ENCODE results near the gene TRAPPC3.

TRAPPC3 gene

DNA sequence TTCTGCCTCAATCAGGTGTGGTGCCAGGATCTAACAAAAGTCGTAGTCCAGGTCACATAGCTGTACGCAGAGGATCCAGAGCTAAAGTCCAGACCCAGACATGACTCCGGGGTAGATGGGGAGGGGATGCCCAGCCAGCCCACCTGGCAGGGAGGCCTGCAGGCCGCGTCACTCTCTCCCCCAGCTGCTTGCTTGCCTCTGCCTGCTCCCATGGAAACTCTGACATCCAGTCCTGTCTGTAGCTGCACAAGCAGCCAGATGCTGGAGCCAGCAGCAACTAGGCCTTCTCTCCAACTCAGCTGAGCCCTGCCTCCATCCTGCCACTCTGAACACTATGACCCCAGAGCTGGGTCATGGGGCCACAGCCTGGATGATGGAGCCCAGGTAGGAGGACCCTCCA is 32.4 kb downstream of the TRAPPC3 start:
- no peak overlapping the region for H3K4me3 ChIP-seq (replicated peaks; ENCODE audit: low read depth, low read length)
- TF ChIP-seq, protein P1, sequence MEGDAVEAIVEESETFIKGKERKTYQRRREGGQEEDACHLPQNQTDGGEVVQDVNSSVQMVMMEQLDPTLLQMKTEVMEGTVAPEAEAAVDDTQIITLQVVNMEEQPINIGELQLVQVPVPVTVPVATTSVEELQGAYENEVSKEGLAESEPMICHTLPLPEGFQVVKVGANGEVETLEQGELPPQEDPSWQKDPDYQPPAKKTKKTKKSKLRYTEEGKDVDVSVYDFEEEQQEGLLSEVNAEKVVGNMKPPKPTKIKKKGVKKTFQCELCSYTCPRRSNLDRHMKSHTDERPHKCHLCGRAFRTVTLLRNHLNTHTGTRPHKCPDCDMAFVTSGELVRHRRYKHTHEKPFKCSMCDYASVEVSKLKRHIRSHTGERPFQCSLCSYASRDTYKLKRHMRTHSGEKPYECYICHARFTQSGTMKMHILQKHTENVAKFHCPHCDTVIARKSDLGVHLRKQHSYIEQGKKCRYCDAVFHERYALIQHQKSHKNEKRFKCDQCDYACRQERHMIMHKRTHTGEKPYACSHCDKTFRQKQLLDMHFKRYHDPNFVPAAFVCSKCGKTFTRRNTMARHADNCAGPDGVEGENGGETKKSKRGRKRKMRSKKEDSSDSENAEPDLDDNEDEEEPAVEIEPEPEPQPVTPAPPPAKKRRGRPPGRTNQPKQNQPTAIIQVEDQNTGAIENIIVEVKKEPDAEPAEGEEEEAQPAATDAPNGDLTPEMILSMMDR (IDR thresholded peaks at IDR 0.05; ENCODE audit: insufficient read depth, low read length, poor library complexity, severe bottlenecking), result no peak
- H3K27me3 ChIP-seq (replicated peaks; ENCODE audit: control insufficient read depth, insufficient read depth, low read length), result no peaks in the 10 kb centered on the region; the same call in 1 of the 2 replicates
- DNase-seq (ENCODE audit: extremely low read depth, insufficient read length), result no peak
- no peaks in the 10 kb centered on the region for H3K36me3 ChIP-seq (ENCODE audit: control insufficient read depth, insufficient read depth, low read length)

DNA sequence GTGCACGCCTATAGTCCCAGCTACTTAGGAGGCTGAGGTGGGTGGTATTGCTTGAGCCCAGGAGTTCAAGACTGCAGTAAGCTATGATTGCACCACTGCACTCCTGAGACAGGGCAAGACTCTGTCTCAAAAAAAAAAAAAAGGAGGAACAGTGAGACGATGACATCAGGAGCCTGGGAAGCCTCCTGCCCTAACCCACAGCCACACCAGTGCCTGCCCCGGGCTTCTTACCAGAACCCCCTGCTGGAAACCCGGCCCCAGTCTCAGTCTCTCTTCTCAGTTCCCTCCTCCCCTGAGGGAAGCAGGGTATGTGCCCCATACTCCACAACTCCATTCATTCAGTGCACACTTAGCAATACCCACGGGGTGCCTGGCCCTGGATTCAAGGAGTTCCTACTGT is 33.4 kb downstream of the TRAPPC3 start:
- TF ChIP-seq, protein P1 (IDR thresholded peaks at IDR 0.05; ENCODE audit: insufficient read depth, low read length, poor library complexity, severe bottlenecking), result no peak
- Histone ChIP-seq H3K4me3 (replicated peaks; ENCODE audit: low read depth, low read length) (no peak overlapping the region), H3K27me3 (replicated peaks; ENCODE audit: control insufficient read depth, insufficient read depth, low read length) (no peaks in the 10 kb centered on the region; the same call in 1 of the 2 replicates), H3K36me3 (ENCODE audit: control insufficient read depth, insufficient read depth, low read length) (no peaks in the 10 kb centered on the region)
- DNase-seq (ENCODE audit: extremely low read depth, insufficient read length), result no peak

DNA sequence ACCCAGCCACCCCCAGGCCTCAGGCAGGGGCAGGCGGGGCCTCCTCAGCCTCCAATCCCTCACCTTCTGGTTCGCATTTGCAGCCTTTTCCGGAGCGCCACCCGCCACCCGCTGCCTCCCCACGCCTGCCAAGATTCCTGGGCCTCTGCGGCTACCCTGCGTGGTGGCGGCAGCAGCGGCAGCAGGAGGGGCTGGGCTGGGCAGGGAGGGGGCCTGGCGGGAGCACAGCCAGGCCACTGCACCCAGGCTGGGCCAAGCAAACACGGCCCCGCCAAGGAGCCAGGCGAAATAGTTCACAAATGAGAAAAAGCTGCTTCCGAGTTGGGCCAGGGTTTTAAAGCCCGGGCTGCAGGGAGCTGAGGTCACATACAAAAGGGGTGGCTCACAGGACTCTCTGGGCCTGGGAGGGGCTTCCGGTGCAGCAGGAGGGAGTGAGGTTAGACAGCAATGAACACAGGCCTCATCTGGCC is 34.1 kb downstream of the TRAPPC3 start:
- Histone ChIP-seq H3K4me3 (replicated peaks; ENCODE audit: low read depth, low read length) (no peak overlapping the region), H3K27me3 (replicated peaks; ENCODE audit: control insufficient read depth, insufficient read depth, low read length) (no peaks in the 10 kb centered on the region; the same call in 1 of the 2 replicates), H3K36me3 (ENCODE audit: control insufficient read depth, insufficient read depth, low read length) (no peaks in the 10 kb centered on the region)
- TF ChIP-seq, protein P1 (IDR thresholded peaks at IDR 0.05; ENCODE audit: insufficient read depth, low read length, poor library complexity, severe bottlenecking), result no peak
- no peak for DNase-seq (ENCODE audit: extremely low read depth, insufficient read length)

DNA sequence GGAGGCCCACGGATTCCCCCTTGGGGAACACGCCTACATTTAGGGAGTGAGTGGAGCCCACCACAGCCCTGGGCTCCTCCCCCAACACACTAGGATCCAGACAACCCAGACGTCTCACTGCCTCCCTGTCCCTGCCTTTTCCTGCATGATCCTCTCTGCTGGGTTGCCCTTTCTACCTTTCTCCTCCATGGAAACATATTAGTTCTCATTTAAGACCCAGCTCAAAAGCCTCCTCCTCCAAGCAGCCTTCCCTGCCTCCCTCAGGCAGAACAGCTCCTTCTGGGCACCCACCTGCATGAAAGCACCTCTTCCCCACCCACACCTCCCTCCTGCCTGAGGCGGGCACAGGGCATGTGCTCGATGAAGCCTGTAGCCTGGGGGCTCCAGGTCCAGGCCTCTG is 34.9 kb downstream of the TRAPPC3 start:
- TF ChIP-seq, protein P1 (IDR thresholded peaks at IDR 0.05; ENCODE audit: insufficient read depth, low read length, poor library complexity, severe bottlenecking), result no peak

GRCh38 chr1:36112823-36113222 is 36.5 kb downstream of the TRAPPC3 start:
- Histone ChIP-seq H3K4me3 (replicated peaks; ENCODE audit: low read depth, low read length) (no peak overlapping the region), H3K36me3 (ENCODE audit: control insufficient read depth, insufficient read depth, low read length) (no peaks in the 10 kb centered on the region), H3K27me3 (replicated peaks; ENCODE audit: control insufficient read depth, insufficient read depth, low read length) (no peaks in the 10 kb centered on the region; the same call in 1 of the 2 replicates)
- TF ChIP-seq, protein P1 (IDR thresholded peaks at IDR 0.05; ENCODE audit: insufficient read depth, low read length, poor library complexity, severe bottlenecking), result no peak
- no peak for DNase-seq (ENCODE audit: extremely low read depth, insufficient read length)

More for the DNA sequence above, 34.9 kb downstream of the TRAPPC3 start:
- Histone ChIP-seq H3K27me3 (replicated peaks; ENCODE audit: control insufficient read depth, insufficient read depth, low read length) (no peaks in the 10 kb centered on the region; the same call in 1 of the 2 replicates), H3K4me3 (replicated peaks; ENCODE audit: low read depth, low read length) (no peak overlapping the region), H3K36me3 (ENCODE audit: control insufficient read depth, insufficient read depth, low read length) (no peaks in the 10 kb centered on the region)
- no peak for DNase-seq (ENCODE audit: extremely low read depth, insufficient read length)

DNA sequence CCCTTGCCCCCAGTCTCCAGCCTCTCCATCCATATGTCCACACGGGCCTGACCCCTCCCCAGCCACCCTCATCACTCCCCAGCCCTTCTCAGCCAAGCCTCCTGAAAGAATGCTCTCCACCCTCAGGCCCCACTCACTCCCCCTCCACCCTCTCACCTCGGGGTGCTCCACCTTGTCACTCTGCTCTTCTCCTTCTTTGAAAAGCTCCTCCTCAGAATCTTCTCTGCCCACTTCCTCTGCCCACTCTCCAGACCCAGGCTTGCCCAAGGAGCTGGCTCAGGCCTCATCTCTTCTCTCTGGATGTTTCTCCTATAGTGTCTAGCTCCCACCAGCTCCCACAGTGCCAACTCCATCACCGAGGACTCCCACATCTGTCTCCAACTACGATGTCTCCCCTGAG is 38.1 kb downstream of the TRAPPC3 start:
- TF ChIP-seq, protein P1 (IDR thresholded peaks at IDR 0.05; ENCODE audit: insufficient read depth, low read length, poor library complexity, severe bottlenecking), result no peak

More for the DNA sequence above, 38.1 kb downstream of the TRAPPC3 start:
- Histone ChIP-seq H3K4me3 (replicated peaks; ENCODE audit: low read depth, low read length) (no peak overlapping the region), H3K36me3 (ENCODE audit: control insufficient read depth, insufficient read depth, low read length) (no peaks in the 10 kb centered on the region), H3K27me3 (replicated peaks; ENCODE audit: control insufficient read depth, insufficient read depth, low read length) (no peaks in the 10 kb centered on the region; the same call in 1 of the 2 replicates)
- no peak for DNase-seq (ENCODE audit: extremely low read depth, insufficient read length)
